HEK293 (cell line): Measurements from ENCODE around the gene SLC2A8.
A peak's percentile ranks its signal among the peaks of the same experiment; 100 is the strongest.

Experiments
- GLI2 ChIP-seq: fragments of 450-650 bp; formaldehyde crosslinking; IDR thresholded peaks from 2 replicates; pipeline ENCODE4; 2017; ENCODE audit warnings: missing biosample characterization, missing genetic modification characterization, low read depth, borderline replicate concordance
- IKZF3 ChIP-seq: fragments of 450-650 bp; IDR thresholded peaks from 2 replicates; pipeline ENCODE4 v1.5.0; 2018; ENCODE audit warnings: missing biosample characterization, mild to moderate bottlenecking, missing genetic modification characterization, moderate library complexity
- KLF10 ChIP-seq: fragments of 450-650 bp; IDR thresholded peaks from 2 replicates; pipeline ENCODE4 v1.5.1; 2018; ENCODE audit warnings: missing biosample characterization, mild to moderate bottlenecking, missing genetic modification characterization
- KLF7 ChIP-seq: fragments of 450-650 bp; formaldehyde crosslinking; IDR thresholded peaks from 2 replicates; pipeline ENCODE4 v1.5.1; 2016; ENCODE audit warnings: missing biosample characterization, missing genetic modification characterization, borderline replicate concordance
- PATZ1 ChIP-seq: fragments of 450-650 bp; formaldehyde crosslinking; IDR thresholded peaks from 2 replicates; pipeline ENCODE4 v1.5.1; 2016; ENCODE audit warnings: missing biosample characterization, missing genetic modification characterization
- PRDM6 ChIP-seq: fragments of 450-650 bp; formaldehyde crosslinking; IDR thresholded peaks from 2 replicates; pipeline ENCODE4 v1.5.1; 2017; ENCODE audit warnings: missing biosample characterization, missing genetic modification characterization
- SP3 ChIP-seq: fragments of 450-650 bp; formaldehyde crosslinking; IDR thresholded peaks from 2 replicates; pipeline ENCODE4 v1.5.1; 2016; ENCODE audit warnings: missing biosample characterization, missing genetic modification characterization
- TSHZ1 ChIP-seq: fragments of 450-650 bp; formaldehyde crosslinking; IDR thresholded peaks from 2 replicates; pipeline ENCODE4 v1.5.1; 2016; ENCODE audit warnings: missing biosample characterization, missing genetic modification characterization, borderline replicate concordance
- YY2 ChIP-seq: fragments of 450-650 bp; formaldehyde crosslinking; IDR thresholded peaks from 2 replicates; pipeline ENCODE4 v1.5.1; 2016; ENCODE audit warnings: missing biosample characterization, missing genetic modification characterization
- ZBTB6 ChIP-seq: fragments of 450-650 bp; formaldehyde crosslinking; IDR thresholded peaks from 2 replicates; pipeline ENCODE4 v1.5.1; 2017; ENCODE audit warnings: missing biosample characterization, missing genetic modification characterization
- ZNF138 ChIP-seq: fragments of 450-650 bp; formaldehyde crosslinking; IDR thresholded peaks from 2 replicates; pipeline ENCODE4 v1.5.1; 2016; ENCODE audit warnings: missing biosample characterization, missing genetic modification characterization, borderline replicate concordance
- ZNF146 ChIP-seq: fragments of 450-650 bp; formaldehyde crosslinking; IDR thresholded peaks from 2 replicates; pipeline ENCODE4 v1.5.1; 2016; ENCODE audit warnings: missing biosample characterization, missing genetic modification characterization
- ZNF223 ChIP-seq: fragments of 450-650 bp; formaldehyde crosslinking; IDR thresholded peaks from 2 replicates; pipeline ENCODE4 v1.5.1; 2016; ENCODE audit warnings: missing biosample characterization, missing genetic modification characterization
- ZNF239 ChIP-seq: fragments of 450-650 bp; formaldehyde crosslinking; IDR thresholded peaks from 2 replicates; pipeline ENCODE4 v1.5.1; 2016; ENCODE audit warnings: missing biosample characterization, missing genetic modification characterization
- ZNF24 ChIP-seq: fragments of 450-650 bp; formaldehyde crosslinking; IDR thresholded peaks from 2 replicates; pipeline ENCODE4 v1.5.1; 2016; ENCODE audit warnings: missing biosample characterization, missing genetic modification characterization
- ZNF26 ChIP-seq: fragments of 450-650 bp; formaldehyde crosslinking; IDR thresholded peaks from 2 replicates; pipeline ENCODE4 v1.5.1; 2016; ENCODE audit warnings: missing biosample characterization, missing genetic modification characterization
- ZNF274 ChIP-seq, 2 experiments: fragments of 200-500 bp in 1 of 2; fragments of 450-650 bp in 1 of 2; sonication (Bioruptor generic) in 1 of 2; formaldehyde crosslinking in 1 of 2; IDR thresholded peaks; 2 replicates each; pipeline versions ENCODE4 v1.5.1 to v1.6.1; 2014 to 2016; ENCODE audit warnings: borderline replicate concordance in 1 of 2, inconsistent platforms in 1 of 2, low read length in 1 of 2, missing biosample characterization in 1 of 2, missing genetic modification characterization in 1 of 2
- ZNF362 ChIP-seq: fragments of 450-650 bp; formaldehyde crosslinking; IDR thresholded peaks from 2 replicates; pipeline ENCODE4 v1.5.1; 2016; ENCODE audit warnings: missing biosample characterization, missing genetic modification characterization
- ZNF37A ChIP-seq: fragments of 450-650 bp; IDR thresholded peaks from 2 replicates; pipeline ENCODE4 v1.5.1; 2018; ENCODE audit warnings: missing biosample characterization, missing genetic modification characterization
- ZNF529 ChIP-seq: fragments of 450-650 bp; formaldehyde crosslinking; IDR thresholded peaks from 2 replicates; pipeline ENCODE4 v1.5.1; 2017; ENCODE audit warnings: missing genetic modification characterization, missing biosample characterization; ENCODE audit not compliant: insufficient replicate concordance
- ZNF548 ChIP-seq: fragments of 450-650 bp; formaldehyde crosslinking; IDR thresholded peaks from 2 replicates; pipeline ENCODE4 v1.5.1; 2016; ENCODE audit warnings: missing biosample characterization, missing genetic modification characterization
- ZNF549 ChIP-seq: fragments of 450-650 bp; IDR thresholded peaks from 2 replicates; pipeline ENCODE4 v1.5.1; 2018; ENCODE audit warnings: missing biosample characterization, missing genetic modification characterization, mild to moderate bottlenecking, inconsistent platforms, moderate library complexity
- ZNF660 ChIP-seq: fragments of 450-650 bp; IDR thresholded peaks from 2 replicates; pipeline ENCODE4 v1.5.1; 2018; ENCODE audit warnings: missing biosample characterization, mild to moderate bottlenecking, missing genetic modification characterization
- ZNF777 ChIP-seq: fragments of 450-650 bp; formaldehyde crosslinking; IDR thresholded peaks from 2 replicates; pipeline ENCODE4 v1.5.1; 2017; ENCODE audit warnings: missing biosample characterization, missing genetic modification characterization, borderline replicate concordance
- ZNF785 ChIP-seq: fragments of 450-650 bp; formaldehyde crosslinking; IDR thresholded peaks from 2 replicates; pipeline ENCODE4 v1.5.1; 2016; ENCODE audit warnings: missing biosample characterization, missing genetic modification characterization

SLC2A8 gene

GRCh38 chr9:127388037-127388855 lies 8.7 kb upstream of the SLC2A8 start (continued):
- TF ChIP-seq ZNF529 (tag by site-specific recombination) (peak; percentile 7), YY2 (no peak), ZNF146 (tag by site-specific recombination) (peak; percentile 66; the same call in 1 of the 2 replicates), ZNF274 (IDR thresholded peaks at IDR 0.05; ENCODE audit: low read length) (no peak), ZNF274 (tag by site-specific recombination; IDR thresholded peaks at IDR 0.05; ENCODE audit: borderline replicate concordance) (no peak), ZNF549 (no peak), ZNF548 (tag by site-specific recombination) (no peak), ZNF24 (peak; percentile 96), GLI2 (tag by site-specific recombination) (peak; percentile 98), ZNF777 (tag by site-specific recombination) (no peak), ZNF138 (tag by site-specific recombination) (no peak), IKZF3 (tag by site-specific recombination) (peak; percentile 98), ZNF660 (tag by site-specific recombination) (peak; percentile 89), PRDM6 (peak; percentile 100), TSHZ1 (tag by site-specific recombination) (peak; percentile 94), ZNF785 (tag by site-specific recombination) (no peak), ZNF37A (tag by site-specific recombination) (no peak), SP3 (tag by site-specific recombination) (no peak), ZNF239 (tag by site-specific recombination) (no peak), ZNF26 (tag by site-specific recombination) (no peak), PATZ1 (tag by site-specific recombination) (peak; percentile 76), KLF7 (tag by site-specific recombination) (0 out of 2 replicates have a peak, but pooled peaks have one; percentile 49), ZNF362 (peak; percentile 89), KLF10 (tag by site-specific recombination) (peak; percentile 92), ZBTB6 (tag by site-specific recombination) (0 out of 2 replicates have a peak, but pooled peaks have one; percentile 8), ZNF223 (tag by site-specific recombination) (no peak)
